HS-5 (cell line): ENCODE measurements around the gene SUCLG1.
A peak's percentile ranks its signal among the peaks of the same experiment; 100 is the strongest.
"Not testable (repeated sequence)": the region's sequence is repeated elsewhere in the genome, so short reads cannot be mapped to it uniquely, and the experiment has no call there.

Experiments used
- DNase-seq: peaks from one replicate; pipeline ENCODE4 v3.0.0-alpha.2; 2012; ENCODE audit warnings: low read depth

SUCLG1 gene

DNA sequence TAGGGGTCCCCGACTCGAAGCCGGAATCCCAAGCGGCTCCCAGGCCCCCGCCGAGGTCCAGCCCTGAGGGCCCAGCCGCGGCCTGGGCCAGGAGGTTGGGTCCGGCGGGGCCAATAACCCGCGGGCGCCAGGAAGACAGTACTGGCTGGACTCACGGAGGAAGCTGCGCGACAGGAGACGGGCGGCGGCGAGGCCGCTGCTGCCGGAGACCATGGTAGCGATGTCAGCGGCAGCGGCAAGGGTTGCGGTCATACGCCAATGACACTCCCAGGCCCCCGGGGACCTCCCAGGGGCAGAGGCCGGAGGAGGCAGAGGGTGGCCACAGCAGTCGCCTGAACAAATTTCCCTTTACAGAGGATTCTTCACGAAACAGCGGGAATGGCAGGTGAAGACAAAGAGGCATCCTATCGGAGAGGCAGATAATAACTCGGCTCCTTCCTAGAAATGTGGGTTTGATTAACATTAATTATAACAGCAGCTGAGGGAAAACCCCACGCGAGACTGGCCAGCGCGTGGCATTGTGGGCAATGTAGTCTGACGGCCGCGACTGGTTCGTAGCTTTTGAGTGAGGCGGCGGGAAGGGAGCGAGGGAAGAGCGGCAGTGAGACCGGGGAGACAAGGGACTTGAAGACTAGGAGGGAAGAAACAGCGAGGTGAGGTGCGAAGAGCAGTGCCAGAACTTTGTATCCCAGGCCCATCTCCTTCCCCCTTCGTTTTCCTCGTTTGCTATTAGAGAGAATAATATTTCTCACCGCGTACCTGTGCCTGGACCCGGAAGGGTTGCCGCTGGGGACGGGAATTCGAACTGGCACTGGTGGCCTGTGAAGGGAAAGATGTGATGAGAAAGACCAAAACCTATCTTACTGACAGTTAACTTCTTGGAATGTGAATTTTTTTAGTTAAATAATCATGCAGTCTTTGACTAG lies at the start of gene SUCLG1:
SUCLG1 (minus strand) TSS at position 263 of the 926 bp plus-strand sequence; CDS start at position 252, 11 bp downstream.
- peak; percentile 80 for DNase-seq

DNA sequence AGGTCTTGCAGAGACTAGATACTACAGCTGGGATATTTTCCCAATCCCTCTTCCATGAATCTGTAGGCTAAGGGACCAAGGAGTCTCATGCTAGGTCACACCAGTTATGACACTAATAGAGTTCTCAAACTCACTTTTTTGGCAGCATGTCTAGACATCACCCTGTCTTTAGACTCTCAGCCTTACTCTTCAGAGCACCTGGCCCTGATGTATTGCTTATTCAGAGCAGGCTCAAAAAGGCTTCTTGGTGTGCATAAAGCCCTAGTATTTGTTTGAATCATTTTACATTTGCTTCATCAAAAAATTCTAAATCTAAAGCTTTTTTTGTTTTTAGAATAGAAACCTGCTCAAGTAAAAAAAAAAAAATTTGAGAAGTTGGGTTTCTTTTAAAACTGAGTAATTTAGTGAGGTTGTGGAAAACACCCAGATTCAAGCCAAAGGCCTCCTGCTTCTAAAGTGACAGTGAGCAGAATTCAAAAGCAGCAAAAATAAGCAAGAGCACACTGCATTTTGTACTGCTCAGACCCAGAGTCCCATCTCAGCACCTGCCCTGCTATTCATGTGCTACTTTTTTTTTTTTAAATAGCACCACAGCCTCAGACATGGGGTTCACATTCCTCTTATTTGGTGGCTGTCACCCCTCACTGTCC lies 39.2 kb upstream of the SUCLG1 start:
- no peak for DNase-seq

DNA sequence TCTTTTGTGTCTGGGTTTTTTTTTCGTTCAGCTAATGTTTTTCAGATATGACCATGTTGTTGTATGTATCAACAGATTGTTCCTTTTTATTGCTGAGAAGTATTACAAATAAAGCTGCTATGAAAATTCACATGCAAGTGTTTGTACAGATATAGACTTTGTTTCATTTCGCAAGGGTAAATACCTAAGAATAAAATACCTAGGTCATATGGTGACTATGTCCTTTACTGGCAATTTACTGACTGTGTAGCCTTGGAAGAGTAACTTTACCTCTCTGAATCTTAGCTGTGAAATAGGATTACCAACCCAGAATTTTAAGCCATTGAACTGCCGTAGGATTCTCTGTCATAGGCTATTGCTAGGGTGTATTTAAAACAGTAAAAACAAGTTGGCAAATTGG lies 38.2 kb upstream of the SUCLG1 start:
- no peak for DNase-seq

GRCh38 chr2:84496386-84496785 lies 37.3 kb upstream of the SUCLG1 start:
- no peak for DNase-seq

DNA sequence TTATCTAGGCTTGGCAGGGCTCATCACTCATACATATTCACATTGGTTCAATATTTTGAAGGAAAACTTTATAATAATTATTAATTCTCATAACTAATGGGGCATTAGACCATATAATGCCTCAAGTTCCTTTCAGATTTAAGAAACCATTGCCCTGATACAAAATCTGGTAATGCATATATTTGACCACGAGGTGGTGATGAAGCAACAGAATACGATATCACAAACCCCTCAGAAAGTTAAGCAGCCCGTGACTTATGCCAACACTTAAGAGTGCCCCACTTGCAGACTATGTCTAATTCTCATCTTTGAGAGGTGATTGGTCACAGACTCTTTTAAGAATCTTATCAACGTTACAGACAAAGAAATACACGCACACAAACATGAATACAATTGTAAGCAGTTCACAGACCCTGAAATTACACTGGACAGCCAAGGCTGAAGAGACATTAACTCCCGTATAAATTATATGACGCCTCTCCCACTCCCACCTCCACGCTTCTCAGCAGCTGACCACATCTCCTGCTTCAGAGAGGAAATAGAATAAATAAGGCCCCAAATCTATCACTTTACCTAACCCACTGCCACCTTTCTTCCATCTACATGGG lies 36.6 kb upstream of the SUCLG1 start:
- peak; percentile 53 for DNase-seq

DNA sequence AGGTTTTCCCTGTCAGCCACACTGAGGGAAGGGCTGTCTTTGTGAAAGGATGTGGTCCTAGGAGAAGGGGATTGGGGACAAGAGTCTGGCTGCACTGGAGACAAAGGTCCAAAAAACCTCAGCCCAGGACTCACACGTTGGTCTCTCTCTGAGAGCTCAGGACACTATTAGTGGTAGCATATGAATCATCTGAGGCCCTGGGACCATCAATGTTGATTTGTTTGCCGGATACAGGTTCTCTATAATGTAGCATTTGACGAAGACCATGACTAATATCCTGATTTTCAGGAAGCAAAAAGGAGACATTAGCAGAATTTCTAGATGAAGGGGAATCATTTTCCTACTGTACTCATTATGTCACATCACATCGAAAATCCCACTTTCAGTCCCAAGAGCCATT lies 35.0 kb upstream of the SUCLG1 start:
- DNase-seq: no peak

DNA sequence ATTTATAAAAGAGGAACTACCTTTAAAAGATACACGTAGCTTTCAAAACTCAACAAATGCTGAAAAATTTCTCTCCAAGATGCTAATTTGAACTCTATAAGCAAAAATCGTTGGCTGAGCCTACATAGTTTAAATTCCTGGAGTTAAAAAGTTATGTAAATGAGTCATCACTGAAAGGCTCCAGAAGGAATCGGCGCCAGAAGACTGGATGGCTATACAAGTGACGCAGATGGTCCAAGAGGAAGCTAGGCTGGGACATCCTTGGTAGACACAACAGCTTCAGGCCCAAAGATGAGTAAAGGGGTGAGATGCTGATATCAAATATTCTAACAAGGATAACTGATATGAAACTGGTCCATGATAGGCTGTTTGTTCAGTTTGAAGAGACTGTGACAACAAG lies 34.4 kb upstream of the SUCLG1 start:
- peak; percentile 89 for DNase-seq

DNA sequence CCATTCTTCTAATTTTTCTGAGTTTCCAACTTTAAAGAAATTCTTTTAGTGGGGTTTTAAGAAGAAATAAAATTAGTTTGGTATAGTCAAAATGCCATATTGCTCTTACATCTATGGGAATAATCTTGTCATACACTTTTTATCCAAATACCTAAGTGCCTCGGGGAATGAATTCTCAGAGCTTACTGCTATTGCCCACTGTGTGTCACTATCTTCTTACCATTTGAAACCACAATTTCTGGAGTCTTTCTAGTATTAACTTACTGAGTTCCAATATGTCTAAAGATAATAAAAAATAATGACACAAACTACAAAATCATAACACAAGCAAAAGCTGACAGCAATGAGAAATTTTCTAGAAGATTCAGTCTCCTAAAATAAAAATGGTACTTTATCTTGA lies 33.5 kb upstream of the SUCLG1 start:
- DNase-seq: no peak

GRCh38 chr2:84491741-84492140 lies 32.7 kb upstream of the SUCLG1 start:
- DNase-seq: no peak

DNA sequence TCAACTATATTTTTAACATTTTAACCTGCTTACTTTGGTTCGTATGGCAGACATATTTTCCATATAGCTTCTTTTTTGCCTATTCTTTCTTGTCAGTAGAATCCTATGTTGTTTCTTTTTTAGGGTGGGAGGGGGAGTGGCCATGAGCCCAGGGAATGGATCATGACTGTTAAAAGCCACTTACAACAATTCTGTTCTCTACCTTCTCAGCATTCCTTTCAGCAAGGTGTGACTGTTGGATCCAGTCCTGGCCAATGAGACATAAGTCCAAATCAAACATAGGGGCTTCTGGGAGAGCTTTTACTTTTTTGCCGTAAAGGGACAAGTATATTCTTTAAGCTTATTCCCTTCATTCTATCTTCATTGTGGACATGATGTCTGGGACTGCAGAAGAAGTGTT lies 32.2 kb upstream of the SUCLG1 start:
- DNase-seq: no peak

DNA sequence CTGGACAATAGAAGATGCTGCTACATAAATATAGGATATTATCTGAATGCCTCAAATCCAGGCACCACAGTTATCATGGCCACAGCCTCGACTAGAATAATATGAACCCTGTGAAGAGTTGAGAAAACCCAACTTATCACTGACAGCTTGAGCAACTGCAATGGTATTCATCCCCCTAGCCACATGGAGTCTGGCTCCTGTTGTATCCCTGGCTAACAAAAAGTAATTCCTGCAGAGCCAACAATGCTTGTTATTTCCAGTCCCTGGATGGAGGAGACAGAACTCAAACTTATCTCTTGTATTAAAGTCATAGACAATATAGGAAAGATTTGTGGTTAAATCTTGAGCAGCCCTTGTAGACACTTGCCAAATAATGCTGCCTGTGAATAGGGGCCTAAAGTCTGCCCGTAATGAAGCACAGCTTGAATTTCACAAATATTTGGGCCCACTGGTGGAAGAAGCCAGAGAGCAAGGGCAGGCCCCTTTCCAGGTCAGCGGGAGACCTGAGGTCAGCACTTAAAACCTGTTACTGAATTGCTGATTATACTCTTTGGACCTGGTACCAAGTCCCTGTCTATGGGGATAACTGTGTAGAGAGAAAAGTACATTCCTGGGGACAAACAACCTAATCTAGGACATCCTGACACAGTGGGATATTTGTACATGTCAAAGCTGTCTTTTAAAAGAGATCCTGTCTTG lies 28.4 kb upstream of the SUCLG1 start:
- no peak for DNase-seq

DNA sequence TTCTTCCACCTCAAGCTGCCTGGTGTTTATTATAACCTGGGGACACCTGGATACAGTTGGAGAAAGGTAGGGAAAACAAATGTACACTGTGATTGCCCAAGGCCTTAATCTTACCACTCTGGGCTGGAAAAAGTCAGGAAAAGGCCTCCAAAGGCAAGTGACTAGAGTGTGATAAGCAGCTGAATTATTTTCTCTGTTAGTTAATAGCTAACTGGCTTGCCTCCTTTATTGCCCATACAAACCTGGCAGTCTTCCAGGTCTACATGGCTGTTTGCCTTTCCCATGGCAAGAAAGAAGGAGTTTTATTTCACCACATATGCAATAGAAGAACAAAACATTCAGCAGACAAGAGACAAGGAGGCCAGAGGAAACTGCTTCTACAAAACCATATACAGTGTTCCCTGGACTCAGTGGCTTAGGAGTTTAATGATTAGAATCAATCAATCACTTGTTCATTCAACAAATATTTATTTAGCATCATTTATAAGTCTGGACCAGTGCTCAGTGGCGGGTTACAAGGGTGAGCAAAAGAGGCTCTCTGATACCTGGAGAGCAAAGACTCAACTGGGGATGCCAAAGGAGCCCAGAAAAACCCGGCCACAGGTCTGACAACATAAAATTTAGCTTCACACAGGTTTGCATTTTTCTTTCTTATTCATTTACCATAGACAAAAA lies 27.5 kb upstream of the SUCLG1 start:
- DNase-seq: no peak

- DNase-seq: no peak
These were observed 24.2 kb upstream of the SUCLG1 start for GRCh38 chr2:84483320-84483719.

DNA sequence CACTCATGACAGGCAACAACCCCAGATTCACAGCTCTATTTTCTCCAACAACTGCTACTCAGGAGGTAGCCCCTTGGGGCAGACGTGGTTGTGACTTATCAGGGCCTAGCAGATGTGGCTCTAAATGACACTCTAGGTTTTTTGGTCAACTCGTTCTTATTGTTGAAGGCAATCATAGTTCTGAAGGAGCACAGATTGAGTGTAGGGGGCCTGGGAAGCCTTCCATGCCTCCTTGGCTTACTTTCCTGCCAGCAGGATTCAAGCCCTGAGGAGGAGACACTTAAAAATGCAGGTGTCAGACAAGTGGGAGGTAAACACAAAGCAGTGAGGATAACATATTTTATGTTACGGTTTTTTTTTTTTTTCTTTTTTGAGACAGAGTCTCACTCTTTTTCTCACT lies 23.5 kb upstream of the SUCLG1 start:
- no peak for DNase-seq

DNA sequence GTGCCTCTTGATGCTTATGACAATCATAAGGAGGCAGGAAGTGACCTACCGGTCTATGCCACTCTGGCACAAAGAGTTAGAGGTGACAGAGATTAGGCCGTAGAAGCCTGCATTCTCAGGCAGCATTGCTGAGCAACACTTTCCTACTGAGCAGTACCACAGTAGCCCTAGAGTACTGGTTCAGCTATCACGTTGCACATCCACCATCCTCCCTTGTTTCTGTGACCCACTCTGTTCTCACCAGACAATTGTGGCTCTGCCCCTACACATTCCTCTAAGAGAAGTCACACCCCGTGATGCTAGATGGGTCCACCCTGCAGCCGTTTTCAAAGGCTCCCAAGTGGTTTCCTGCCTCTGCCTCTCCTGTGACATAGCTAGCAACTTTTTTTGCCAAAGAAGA lies 22.6 kb upstream of the SUCLG1 start:
- DNase-seq: peak; percentile 44

DNA sequence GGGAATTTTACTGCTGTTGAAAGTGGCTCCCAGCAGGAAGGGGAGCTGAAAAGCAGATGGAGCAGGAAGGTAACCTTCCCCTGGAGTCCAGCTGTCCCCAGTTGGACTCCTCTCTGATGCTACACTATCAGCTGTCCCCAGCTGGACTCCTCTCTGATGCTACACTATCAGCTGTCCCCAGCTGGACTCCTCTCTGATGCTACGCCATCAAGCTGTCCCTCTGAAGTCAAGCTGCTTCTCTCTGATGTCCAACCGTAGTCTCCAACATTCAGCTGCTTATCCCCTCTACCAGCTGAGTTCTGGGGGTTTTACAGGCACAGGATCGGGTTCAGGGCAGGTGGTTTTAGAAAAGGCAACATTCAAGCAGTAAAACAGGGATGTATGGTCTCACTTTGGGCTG lies 19.8 kb upstream of the SUCLG1 start:
- DNase-seq: no peak

DNA sequence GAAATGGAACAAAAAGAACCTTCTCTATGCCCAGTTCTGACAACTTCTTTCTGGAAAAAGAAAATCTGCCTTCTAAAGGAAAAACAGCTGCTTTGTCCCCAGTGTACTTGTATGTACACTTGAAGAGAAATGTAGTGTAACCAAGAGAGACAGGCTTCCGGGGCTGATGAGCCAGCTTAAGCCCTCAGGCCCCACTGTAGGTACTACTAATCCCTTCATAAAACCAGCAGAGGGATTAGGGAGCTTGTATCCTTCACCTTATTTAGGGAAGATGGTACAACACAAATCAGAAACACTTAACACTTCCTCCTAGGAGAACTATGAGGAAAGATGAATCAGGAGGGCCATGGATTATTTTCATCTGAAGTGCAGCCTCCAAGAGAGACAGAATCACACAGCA lies 18.8 kb upstream of the SUCLG1 start:
- DNase-seq: no peak

DNA sequence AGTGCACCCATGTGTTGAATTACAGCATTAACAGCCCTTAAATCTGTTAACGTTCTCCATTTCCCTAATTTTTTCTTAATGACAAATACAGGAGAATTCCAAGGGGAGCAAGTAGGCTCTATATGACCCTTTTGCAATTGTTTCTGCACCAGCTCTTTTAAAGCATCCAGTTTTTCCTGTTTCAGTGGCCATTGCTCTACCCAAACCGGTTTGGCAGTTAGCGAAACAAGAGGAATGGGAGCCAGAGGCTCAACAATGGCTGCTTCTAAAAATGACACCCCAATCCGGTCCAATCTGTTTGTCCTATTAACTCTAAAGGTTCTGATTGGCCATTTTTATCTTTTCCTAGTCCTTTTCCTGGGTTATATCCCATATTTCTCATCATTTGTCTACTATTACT lies 15.1 kb upstream of the SUCLG1 start:
- no peak for DNase-seq

- DNase-seq: no peak
These were observed 13.9 kb upstream of the SUCLG1 start for GRCh38 chr2:84472856-84473565.

DNA sequence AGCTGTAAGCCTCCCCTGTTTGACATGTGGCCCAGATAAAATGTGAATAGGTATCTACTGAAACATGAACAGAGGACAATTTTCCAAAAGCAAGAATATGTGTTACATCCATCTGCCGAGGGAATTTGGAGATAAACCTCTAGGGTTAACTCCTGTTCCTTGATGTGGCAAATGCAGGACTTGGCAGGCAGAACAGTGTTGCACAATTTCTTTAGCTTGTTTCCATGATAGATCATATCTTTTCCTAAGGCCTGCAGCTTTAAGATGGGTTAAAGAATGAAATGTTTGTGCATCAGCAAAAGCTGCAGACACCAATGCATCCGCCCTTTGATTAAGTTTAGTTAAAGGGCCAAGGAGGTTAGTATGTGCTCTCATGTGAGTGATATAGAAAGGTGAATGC lies 13.3 kb upstream of the SUCLG1 start:
- not testable (repeated sequence) for DNase-seq

- no peak for DNase-seq
These were observed 8.3 kb upstream of the SUCLG1 start for GRCh38 chr2:84467389-84467788.
